COLO668 (cell line): ENCODE results near the gene ENTPD6.
"Not testable (repeated sequence)": the region's sequence is repeated elsewhere in the genome, so short reads cannot be mapped to it uniquely, and the experiment has no call there.

Experiments
- DNase-seq: peaks from one replicate; lab custom pipeline; 2025; ENCODE audit not compliant: unreplicated experiment; lab: John Stamatoyannopoulos, UW

The ENTPD6 gene

DNA sequence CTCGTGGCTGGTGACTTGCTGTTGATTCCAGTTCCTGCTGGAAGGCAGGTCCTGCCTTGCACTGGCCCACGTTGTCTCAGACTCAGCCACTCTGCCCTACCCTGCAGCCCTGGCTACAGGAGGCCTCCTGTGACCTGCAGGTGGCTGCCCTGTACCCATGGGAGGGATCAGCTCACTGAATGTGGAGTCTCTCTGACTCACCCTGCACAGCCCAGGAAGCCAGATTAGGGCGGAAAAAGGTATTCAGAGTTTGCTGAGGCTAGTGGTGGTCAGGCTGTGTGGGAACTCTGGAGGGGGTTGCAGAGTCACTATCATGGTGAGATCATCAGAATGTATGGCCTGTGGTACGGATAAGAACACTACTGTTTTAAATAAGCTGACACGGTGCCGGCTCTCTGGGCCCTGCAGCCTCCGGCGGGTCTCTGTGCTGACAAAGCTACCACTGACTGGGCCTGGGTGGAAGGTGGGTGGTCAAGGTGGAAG is 27.7 kb downstream of the ENTPD6 start:
- no peak for DNase-seq

DNA sequence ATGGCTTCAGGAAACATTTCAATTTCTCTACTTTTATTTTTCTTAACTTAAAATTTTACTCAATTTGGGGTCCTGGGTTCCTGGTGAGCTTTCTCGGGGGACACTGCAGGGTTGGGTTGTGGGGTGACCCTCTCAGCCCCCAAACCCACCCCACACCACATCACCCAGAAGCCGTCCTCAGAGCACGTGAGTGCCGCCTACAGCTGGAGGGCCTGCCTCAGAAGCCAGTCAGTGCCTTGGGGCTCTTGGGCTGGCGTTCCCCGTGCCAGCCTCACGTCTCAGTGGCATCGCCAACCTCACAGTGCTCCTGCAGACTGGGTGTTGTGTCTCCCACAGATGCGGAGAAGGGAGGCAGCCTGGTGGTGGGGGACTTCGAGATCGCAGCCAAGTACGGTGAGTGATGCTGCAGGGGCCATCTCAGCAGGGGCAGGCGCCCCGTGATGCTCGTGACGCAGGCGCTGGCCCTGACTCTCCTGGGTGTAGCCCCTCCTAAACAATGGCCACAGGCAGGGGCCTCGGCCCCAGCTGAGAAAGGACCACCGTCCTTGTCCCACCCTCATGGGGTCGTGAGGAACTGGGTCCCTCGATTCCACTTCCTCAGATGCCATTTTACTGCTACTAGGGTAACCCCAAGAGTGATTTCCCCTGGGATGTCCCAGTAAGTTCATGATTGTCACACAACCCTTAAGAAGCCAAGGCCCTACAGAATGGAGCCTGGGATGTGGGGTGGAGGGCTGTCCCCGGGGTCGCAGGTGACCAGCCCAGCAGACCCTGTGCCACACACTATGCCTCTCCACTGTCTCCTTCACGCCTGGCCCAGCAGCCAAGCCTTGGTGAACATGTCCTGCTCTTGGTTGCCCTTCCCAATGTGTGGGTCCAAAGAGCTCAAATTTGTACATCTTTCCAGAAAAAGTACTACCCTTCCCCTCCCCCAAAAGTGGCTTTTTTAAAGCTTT is 28.5 kb downstream of the ENTPD6 start:
- no peak for DNase-seq

DNA sequence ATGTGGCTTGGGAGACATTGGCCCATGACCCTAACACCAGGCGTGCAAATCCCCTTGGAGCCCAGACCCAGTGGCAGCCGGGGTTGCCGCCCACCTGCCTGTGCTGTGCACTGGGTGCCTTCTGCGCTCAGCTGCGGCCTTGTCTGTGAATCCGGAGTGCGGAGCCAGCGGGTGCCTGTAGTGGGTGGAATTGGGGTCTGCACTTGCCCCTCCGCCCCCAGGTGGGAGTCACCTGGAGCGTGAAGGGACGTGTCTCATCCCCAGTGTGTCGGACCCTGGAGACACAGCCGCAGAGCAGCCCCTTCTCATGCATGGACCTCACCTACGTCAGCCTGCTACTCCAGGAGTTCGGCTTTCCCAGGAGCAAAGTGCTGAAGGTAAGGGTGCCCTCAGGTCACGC is 29.4 kb downstream of the ENTPD6 start:
- DNase-seq: no peak

DNA sequence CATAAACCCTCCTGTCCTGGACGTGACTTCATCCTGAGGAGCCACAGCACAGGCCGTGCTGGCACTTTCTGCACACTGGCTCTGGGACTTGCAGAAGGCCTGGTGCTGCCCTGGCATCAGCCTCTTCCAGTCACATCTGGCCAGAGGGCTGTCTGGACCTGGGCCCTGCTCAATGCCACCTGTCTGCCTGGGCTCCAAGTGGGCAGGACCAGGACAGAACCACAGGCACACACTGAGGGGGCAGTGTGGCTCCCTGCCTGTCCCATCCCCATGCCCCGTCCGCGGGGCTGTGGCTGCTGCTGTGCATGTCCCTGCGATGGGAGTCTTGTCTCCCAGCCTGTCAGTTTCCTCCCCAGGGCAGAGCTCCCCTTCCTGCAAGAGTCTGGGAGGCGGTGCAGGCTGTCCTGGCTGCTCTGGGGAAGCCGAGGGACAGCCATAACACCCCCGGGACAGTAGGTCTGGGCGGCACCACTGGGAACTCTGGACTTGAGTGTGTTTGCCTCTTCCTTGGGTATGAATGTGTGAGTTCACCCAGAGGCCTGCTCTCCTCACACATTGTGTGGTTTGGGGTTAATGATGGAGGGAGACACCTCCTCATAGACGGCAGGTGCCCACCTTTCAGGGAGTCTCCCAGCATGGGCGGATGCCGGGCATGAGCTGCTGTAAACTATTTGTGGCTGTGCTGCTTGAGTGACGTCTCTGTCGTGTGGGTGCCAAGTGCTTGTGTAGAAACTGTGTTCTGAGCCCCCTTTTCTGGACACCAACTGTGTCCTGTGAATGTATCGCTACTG is 30.3 kb downstream of the ENTPD6 start:
- DNase-seq: no peak

DNA sequence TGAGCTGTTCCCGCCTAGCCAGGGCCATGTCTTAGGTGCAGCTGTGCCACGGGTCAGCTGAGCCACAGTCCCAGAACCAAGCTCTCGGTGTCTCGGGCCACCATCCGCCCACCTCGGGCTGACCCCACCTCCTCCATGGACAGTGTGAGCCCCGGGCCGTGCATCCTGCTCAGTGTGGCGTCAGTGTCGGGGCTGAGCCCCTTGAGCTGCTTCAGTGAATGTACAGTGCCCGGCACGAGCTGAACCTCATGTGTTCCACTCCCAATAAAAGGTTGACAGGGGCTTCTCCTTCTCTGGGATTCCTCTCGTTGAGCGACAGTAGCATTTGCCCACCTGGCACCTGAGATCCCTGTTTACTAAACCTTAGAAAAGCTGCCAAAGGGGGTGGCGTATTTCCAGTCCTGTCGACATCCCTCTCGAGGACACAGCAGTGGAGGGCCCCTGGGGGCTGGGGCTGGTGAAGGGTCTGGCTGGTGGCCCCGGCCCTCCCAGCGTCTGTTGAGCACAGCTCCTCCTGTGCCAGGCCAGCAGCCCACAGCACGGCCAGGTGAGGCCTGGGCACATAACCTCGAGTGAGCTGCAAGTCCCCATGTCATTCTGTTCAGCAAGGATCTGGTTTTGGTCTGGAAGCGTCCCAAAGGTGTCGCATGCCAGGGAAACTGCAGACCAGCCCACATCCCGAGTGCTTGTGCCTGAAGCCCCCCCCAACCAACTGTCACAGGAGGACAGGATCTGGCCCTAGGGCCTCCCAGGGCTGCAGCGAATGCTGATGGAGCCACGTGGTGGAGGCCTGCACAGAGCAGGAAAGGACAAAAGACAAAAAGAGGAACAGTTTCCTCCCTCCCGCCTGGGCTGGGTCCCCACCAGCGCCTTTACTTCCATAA is 31.2 kb downstream of the ENTPD6 start:
- DNase-seq: no peak

DNA sequence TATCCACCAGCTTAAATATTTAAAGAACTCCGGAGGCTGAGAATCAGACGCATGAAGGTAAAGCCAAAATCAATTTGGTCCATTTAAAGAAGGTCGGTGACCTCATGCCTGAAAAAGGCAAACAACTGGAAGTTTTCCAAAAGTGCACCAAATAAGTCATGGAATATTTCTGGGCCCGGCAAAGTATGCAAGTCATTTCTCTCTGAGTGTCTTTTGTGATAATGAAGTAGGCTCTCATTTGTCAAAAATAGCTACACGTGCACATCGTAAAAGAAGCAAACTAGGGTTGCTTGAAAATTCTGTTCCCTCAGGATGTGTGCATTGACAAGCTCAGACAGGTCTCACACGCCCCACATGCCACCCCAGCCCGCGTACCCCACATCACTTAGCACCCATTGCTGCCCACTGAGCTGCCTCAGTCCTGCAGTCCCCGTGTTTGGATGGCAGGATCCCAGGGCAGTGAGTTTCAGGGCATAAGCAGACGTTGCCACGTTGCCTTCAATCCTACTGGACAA is 31.9 kb downstream of the ENTPD6 start:
- DNase-seq: no peak

DNA sequence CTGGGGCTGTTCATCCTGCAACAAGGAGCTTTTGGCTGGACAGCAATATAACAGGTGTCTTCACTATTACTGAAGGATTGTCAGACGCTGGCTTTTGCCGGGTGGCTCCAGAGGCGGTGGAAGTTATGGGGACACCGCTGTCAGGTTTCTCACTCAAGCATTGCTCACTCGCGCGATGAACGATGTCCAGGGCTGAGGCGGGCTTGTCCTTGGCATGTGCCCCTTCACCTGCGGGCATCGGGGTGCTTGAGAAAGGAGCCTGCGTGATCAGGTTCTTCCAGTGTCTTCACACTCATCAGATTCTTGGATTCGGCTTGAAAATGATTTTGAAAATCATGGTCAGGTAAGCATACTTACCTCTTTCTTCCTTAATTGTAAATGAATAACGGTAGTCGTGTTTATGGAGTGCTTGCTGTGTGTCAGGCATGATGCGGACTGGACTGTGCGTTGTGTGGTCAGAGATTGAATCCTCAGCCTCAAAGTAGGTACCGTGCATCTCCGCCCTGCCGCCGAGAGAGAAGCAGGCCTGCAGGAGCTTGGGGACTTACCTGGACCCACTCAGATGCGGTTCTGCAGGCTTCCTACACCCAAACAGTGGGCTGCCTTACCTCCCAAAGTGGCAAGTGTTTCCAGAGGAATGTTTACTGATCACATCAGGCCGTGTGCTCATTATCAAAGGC is 34.1 kb downstream of the ENTPD6 start:
- DNase-seq: no peak

DNA sequence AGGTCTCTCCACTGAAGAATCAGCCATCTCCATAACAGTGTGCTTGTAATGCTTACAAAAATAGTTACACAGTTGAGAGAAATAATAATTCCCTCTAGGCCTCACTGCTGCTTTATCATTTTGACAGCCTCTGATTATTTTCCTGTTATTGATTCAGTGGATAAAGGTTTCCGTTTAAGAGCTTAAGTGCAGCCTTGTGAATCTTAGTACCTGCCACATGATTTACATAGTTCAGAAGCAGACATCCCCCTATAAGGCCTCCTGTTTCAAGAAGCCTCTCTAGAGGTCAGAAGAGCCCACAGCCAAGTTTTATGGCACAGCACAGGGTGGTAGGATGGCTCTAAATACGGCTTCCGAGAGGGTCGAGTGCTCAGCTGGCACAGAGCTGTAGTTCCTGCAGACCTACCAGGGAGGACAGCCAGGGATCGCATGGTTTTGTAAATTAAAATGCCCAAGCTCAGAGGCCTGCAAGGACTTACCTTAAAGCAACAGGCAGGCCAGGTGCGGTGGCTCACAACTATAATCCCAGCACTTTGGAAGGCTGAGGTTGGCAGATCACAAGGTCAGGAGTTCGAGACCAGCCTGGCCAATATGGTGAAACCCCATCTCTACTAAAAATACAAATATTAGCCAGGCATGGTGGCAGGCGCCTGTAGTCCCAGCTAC is 34.8 kb downstream of the ENTPD6 start:
- DNase-seq: no peak

DNA sequence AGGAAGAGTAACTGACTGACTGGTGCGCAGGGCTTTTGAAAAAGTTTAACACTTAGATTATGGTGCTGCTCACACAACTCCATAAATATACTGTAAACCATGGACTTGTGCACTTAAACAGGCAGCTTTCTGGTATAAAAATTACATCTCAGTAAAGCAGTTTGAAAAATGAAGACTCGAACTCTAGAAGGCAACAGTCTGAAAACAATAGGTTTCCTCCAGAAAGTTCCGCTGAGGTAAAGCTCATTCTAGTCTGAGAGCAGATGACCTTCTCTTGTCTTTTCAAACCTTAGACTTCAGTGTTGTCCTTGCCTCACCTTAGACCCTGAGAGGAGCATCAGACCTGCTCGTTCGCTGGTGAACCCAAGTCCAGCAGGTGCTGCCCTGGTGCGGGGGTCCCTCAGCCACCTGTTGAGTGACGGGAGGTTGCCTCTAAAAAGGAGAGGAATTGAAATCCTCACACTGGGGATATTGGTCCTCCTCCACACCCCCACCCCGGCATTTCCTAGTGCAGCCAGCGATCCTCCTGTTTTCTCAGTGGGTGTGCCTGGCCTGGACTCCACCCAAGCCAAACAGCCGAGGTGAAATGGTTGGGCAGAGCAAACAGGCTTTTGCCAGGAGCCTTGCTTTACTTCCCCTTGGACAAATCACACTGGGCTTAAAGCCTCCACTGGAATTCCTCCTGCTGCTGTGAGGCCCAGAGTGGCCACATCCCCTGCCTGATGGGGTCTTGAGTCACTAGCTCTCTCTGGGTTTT is 37.7 kb downstream of the ENTPD6 start:
- DNase-seq: peak; percentile 76

DNA sequence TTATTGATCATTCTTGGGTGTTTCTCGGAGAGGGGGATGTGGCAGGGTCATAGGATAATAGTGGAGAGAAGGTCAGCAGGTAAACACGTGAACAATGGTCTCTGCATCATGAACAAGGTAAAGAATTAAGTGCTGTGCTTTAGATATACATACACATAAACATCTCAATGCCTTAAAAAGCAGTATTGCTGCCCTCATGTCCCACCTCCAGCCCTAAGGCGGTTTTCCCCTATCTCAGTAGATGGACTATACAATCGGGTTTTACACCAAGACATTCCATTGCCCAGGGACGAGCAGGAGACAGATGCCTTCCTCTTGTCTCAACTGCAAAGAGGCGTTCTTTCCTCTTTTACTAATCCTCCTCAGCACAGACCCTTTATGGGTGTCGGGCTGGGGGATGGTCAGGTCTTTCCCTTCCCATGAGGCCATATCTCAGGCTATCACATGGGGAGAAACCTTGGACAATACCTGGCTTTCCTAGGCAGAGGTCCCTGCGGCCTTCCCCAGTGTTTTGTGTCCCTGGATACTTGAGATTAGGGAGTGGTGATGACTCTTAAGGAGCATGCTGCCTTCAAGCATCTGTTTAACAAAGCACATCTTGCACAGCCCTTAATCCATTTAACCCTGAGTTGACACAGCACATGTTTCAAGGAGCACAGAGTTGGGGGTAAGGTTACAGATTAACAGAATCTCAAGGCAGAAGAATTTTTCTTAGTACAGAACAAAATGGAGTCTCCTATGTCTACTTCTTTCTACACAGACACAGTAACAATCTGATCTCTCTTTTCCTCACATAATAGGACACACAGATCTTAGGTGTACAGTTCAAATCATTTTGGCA is 38.7 kb downstream of the ENTPD6 start:
- not testable (repeated sequence) for DNase-seq

DNA sequence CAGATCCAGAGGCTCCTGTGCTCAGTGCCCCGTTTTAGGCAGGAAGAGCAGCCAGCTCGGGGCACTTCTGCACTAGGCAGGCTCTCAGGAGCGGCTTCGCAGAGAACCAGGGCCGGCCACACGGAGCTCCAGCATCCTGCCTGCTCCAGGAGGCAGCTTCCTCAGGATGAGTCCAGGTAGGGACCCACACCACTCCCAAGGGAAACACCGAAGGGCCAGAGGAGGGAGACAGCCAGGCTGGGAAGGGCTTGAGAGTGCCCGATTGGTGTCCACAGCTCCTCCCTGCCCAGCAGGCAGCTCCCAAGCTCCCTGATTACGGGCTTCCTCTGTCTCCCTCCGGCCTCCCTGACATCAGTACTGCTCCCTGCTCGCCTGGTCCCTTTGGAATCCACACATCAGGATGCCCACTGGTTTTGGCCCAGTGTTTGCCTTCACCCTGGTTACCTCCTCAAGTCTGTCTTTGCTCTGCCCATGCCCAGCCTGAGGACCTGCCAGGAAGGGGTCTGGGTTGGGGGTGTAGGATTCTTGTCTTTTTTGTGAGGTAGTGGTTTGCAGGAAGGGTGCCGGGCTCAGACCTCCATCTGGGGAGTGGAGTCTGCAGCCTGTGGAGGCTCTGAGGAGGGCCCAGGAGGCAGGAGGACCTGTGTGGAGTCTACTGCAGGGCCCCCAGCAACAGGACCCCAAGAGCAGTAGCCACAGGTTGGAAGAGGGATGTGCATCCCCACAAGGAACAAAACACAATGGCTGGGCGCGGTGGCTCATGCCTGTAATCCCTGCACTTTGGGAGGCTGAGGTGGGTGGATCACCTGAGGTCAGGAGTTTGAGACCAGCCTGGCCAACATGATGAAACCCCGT is 41.2 kb downstream of the ENTPD6 start:
- DNase-seq: no peak

DNA sequence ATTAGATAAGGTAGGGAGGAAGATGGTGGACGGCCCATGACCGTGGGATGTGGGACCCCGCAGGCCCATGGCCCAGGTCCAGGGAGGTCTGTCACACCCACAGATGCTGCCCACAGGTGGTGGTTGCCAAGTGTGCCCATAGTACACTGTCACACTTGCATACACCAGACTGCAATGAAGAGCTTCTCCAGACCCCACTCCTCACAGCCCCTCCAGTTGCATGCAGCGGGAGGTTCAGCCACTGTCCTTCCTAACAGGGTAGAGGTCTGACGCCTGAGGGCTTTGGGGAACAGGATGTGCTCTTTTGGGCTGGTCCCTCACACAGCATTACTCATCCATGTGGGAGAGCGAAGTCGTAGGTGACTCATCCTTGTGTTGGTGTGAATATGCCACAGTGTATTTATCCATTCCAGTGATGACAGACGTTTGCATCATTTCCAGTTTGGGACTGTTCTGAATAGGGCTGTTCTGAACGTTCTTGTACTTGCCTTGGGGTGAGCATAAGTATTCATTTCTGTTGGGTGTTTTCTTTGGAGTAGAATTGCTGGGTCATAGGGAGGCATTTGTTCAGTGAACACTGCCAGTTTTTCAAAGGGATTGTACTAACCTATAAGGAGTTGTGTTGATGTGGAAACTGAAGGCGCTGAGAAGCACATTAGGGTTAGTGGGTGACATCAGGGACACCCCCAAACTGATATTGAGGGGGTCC is 42.3 kb downstream of the ENTPD6 start:
- peak; percentile 67 for DNase-seq

DNA sequence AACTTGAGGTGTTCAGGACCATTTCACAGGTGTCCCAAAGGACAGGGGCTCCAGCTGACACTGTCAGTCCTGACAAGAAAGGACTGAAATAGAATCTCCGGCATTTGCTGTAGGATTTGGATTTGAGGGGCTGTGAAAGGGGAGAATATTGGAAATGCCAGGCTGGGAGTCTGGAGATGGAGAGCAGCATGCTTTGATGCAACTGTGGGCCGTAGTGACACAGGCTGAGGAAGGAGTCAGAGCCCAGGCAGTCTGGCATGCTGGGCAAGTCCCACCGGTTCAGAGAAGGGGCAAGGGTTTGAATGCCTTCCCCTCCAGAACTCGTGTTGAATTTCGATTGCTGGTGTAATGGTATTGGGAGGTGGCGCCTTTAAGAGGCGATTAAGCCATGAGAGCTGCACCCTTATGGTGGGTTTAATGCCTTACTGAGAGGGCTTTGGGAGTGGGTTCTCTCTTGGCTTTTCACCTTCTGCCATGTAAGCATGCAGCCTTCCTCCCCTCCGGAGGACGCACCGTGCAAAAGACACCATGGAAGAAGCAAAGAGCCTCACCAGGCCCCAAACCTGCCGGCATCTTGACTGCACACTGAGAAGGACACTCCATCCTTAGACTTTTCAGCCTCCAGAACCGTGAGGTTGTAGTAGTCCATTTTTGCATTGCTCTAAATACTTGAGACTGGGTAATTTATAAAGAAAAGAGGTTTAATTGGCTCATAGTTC is 43.0 kb downstream of the ENTPD6 start:
- no peak for DNase-seq

DNA sequence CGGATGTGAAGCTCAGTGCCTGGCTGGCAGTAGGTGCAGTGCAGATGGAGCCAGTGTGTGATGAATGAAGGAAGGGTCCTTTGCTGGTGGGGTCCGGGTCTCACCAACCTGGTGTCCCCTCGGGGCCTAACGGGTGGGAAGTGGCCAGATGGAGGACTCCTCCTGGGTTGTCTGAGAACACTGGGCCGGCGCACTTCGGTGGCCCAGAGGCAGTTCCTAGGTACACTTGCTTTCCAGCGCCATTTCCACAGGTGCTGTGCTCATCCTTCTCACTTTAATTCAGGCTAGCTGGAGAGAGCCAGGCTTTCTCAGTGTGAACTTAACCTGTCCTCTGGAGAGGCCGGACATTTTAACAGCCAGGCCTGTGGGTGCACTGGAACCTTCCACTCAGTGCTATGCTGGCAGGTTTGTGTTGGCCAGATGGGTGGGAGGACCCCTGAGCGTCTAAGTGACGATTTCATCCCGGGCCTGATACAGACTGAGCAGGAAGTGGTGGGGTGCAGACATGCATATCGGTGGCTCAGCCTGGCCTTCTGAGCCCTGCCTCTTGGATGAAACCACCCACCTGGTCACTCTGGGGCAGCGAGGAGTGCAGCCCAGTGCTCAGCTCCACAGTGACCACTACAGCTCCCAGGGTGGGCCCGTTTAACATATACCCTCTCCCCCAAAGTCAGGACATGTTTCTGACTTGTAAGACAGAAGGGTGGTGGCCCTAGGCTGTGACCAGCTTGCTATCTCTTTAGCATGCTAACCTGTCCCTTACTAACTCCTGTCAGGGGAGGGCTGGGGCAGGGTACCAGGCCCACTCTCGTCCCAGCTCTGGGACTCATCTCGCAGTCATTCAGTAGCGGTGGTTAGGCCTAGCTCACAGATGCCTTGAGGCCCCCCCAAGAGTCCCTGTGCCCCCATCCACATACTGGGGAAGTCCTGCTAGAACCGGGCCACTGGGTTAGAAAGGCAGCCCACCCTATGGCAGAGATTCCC is 44.2 kb downstream of the ENTPD6 start:
- no peak for DNase-seq
